GM21619 (cell line): Measurements from ENCODE around the gene DOC2A.
A peak's percentile ranks its signal among the peaks of the same experiment; 100 is the strongest.

ENCODE experiments used
- ATAC-seq: cut with Tn5 transposase; IDR thresholded peaks from one replicate; pipeline ENCODE4 v1.9.1; 2021; ENCODE audit not compliant: unreplicated experiment

DOC2A gene

DNA sequence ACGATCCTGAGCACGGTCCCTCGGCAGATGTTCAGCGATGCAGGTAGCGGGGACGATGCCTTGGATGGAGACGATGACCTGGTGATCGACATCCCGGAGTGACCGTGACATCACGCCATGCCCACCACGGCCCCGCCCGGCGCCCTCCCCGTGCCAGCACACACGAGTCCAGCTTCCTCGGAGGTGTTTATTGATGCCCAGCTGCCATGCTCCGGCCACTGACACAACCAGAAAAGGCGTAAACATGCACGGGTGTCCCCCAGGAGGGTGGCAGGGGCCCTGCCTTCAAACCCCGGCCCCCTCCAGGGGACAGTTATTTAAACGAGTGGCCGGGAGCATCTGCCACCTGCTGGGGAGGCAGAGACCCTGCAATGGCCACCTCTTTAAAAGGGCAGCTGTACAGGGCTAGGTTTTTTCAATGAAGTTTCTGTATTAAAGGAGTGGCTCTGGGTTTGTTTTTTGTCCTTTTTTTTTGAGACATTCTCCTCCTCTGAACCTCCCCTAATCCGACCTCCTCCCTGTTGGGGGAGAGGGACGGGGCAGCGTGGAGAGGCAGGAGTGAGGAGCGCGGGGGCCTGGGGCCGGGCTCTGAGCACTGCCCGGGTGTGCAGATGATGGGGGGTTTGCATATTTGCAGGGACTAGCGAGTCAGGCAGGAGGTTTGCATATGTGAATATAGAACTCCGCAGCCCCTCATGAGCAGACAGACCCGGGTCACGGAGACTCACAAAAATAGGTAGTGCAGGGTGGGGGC is 5.3 kb downstream of the DOC2A start:
- ATAC-seq, result no peak

DNA sequence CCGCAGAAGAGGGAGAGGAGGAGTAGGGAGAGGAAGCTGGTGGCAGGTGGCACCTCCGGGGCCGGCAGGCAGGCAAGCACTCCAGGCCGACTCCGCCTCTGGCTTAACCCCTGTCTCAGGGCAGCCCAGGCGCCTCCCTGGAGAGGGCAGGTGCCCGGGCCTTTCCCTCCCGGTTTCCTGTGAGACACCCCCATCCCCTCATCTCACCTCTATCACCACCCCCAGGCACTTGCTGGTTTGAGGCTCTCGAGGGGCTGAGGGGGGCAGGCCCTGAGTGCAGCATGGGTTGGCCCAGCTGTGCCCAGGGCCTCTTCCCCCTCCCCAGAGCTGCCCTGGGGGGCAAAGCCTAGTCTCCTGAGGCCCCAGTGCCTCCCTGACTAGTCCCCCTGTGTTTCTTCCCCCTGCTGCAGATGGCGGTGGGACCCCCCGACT is 6.0 kb downstream of the DOC2A start:
- ATAC-seq, result no peak

DNA sequence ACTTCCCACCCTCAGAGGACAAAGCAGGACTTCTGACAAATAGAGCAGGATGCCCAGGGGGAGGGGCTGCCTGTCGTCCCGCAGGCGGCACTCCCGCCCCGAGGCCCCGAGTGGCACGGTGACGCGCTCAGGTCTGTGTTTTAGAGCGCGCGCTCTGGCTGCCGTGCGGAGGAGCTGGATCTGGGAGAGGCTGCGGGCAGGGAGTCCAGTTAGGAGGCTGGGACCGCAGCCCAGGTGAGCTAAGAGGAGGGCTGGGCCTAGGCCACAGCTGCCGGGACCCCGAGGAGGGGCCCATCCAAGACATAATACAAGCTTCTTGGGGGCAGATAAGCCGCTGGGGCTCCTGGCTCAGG is 6.4 kb downstream of the DOC2A start:
- ATAC-seq, result no peak

GRCh38 chr16:30003670-30004423 is 7.0 kb downstream of the DOC2A start:
- ATAC-seq, result no peak

DNA sequence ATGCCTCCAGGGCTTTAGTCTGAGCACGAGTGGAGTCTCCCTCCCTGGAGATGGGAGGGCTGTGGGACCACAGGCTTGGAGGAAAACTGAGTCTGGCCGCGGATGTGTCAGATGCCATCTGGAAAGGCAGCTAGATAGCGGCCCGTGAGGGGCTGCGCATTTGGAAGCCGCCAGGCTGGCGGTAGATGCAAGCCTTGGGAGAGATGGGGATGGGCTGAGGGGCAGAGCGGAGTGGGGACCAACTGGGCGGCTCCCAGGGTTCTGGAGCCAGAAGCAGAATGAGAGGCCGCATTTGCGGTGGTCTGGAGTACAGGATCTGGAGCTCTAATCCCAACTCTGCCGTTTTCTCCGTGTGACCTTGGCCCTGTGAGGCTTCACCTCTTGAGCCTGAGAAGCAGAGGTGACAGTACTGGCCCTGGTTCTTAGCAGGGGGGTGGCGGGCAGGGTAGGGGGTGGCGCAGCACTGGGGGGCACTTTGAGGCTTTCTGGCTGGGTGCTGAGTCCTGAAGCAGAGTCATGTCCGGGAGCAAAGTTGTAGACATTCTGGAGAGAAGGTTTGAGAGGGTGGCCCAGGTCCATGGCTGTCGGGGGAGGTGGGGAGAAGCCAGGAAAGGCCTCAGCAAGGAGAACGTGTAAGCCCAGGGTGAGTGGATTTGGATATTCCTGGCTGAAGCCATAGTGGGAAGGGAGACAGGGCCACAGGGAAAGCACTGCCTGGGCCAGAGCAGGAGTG is 8.0 kb downstream of the DOC2A start:
- ATAC-seq, result no peak

DNA sequence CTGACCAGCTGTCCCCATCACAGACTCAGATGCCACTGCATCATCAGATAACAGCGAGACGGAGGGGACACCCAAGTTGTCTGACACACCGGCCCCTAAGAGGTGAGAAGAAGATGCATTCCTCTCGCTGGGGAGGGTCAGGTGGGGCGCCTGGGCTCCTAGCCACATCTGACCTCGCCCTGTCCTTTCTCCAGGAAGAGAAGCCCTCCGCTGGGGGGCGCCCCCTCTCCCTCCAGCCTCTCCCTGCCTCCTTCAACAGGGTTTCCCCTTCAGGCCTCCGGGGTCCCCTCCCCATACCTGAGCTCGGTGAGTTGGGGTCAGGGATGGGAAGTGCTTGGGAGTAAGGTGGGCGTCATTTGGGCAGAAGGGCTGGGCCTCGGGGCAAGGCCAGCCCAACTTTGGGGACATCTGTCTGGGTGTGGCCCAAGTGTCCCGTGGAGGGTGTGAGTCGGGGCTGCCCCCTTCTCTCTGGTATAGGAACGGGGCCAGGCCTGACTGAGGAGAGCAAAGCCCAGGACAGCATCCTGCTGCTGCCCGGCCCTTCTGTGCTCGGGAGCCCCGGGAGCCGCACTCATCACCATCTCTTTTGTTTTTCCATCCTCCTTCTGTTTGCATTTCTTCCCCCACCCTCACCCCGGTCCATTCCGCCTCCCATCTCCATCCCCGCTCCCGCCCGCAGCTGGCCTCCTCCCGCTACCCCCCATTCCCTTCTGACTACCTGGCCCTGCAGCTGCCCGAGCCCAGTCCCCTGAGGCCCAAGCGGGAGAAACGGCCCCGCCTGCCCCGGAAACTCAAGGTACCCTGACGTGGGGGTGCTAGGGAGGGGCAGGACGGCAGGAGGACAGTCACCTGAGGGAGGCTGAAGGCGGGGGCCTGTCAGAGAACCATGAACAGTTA is 9.8 kb downstream of the DOC2A start:
- ATAC-seq, result no peak

GRCh38 chr16:29999605-30000004 is 11.2 kb downstream of the DOC2A start:
- ATAC-seq, result no peak

- ATAC-seq, result no peak
These were observed 14.0 kb downstream of the DOC2A start for GRCh38 chr16:29996766-29997250.

DNA sequence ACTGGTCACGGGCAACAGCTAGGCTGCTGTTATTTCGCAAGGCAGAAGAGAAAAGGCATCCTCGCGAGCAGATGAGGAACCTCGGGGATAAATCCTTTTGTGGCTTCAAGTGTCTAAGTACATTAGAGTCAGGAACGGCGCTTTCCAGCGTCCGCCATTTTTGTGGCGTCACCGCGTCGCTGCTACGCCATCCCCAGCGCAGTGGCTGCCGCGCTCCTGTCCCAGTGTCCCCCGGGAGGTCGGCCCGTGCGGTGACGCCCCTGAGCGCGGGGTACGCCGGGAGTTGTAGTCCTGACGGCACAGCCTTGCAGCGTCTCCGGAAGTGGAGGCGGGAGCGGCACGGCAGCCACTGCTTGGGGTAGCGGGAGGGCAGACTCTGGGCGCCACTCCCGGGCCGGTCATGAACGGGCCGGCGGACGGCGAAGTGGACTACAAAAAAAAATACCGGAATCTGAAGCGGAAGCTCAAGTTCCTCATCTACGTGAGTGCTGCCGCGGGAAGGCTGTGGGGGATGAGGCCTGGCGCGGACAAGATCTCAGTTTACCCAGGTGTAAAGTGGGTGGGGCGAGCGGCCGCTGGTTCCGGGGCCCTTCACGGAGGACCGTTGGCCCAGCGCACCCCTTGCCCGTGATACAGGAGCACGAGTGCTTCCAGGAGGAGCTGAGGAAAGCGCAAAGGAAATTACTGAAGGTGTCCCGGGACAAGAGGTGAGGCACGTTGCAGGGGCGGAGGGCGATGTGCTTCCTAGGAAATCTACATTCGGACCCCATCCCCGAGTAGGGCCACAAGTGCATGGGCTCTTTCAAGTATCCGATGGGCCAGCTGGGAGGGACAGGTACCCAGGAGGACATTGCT is 14.7 kb downstream of the DOC2A start, which contains the start of gene INO80E:
TSS of gene INO80E (plus strand) at position 331 of the 855 bp plus-strand sequence. CDS start at position 401, 70 bp downstream.
- ATAC-seq, result peak; percentile 87

GRCh38 chr16:29995324-29995910 is 15.4 kb downstream of the DOC2A start, which contains the start of gene HIRIP3:
TSS of gene HIRIP3 (minus strand) at chr16:29995617. CDS start at chr16:29995605, 12 bp downstream.
- peak; percentile 46 for ATAC-seq

DNA sequence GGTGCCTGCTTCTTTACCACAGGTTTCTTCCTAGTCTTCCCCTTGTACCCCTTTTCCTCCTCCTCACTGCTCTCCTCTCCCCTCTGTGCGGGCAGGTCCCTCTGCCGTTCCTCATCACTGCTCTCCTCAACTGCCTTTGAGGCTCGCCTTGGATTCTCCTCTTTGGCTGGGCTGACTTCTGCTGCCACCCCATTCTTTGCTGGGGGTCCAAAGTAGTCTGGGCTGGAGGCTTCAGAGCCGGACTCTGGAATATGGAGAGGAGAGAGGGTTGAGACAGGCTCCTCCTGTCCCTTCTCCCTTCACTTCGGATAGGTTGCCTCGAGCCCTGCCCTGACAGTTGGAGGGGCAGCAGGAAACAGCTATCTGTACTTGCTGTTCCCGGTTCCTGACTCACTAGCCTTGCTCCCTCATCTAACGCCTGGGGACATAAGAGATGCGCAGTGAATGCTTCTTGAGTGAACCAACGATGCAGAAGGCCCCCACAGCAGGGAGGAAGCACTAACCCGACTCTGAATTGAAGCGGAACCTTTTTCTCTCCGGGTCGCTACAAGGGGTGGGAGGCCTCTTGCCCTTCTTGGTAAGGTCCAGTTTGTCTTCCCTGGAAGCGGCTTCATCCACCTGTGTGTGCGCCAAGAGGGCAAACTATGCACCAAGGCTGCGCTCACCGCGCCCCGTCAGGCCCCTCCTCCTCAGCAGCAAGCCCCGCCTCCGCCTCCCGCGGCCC is 16.1 kb downstream of the DOC2A start:
- ATAC-seq, result no peak

DNA sequence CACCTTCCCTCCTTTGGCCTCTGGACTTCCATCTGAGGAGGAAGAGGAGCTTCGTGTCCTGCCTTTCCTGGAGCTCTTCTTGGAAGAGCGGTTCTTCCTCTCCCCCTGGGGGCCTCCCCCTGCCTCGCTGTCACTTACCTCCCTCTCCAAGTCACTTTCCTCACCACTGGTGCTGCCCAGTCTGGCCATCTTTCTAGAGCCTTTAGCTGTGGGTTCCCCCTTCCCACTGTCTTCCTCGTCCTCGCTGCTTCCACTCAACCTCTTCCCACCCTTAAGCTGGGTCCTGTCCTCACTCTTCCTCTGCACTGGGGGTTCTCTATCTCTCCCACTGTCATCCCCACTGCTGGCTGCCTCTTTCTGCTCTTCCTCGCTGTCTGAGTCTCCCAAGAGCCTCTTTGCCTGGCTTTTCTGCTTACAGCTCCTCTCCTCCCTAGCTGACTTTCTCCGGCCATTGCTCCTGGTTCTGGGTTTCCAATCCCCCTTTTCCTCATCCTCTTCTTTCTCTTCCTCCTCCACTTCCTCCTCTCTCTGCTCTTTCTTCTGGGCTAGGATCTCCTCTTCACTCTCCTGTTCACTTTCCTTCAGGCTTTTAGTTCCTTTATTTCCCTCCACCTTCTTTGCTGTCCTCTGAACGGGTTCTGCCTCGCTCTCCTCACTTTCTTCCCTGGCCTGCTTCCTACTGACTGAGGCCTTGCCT is 16.8 kb downstream of the DOC2A start:
- ATAC-seq, result no peak

GRCh38 chr16:29993191-29993902 is 17.5 kb downstream of the DOC2A start:
- no peak for ATAC-seq

DNA sequence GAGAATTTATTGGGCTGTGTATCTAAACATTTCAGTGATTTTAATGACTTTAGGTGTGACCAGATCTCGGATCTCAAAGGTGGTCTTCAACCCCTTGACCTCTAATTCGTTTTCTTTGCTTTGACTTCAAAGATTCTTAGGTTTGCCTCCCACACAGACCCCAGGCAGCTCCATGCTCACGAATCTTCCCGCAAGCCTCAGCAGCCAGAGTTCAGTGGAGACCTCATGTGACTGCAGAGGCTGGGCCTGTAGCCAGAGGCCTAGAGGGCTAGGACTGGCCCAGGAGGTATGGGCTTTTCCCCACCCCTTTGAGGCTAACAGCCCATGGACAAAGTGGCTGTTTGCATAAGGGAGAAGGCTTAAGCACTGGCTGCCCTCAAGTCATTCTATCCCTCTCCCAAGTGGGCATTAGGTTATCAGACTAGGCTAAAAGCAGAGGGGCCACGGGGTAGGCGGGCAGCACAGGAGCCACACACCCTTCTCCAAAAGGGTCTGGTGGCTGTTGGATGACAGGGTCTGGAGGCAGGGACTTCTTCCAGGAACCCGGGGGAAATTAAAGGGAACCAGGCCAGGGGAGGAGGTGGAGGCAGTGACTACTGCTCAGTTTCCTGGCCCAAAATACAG is 18.4 kb downstream of the DOC2A start:
- no peak for ATAC-seq

- no peak for ATAC-seq
These were observed 19.3 kb downstream of the DOC2A start for GRCh38 chr16:29991571-29991904.

DNA sequence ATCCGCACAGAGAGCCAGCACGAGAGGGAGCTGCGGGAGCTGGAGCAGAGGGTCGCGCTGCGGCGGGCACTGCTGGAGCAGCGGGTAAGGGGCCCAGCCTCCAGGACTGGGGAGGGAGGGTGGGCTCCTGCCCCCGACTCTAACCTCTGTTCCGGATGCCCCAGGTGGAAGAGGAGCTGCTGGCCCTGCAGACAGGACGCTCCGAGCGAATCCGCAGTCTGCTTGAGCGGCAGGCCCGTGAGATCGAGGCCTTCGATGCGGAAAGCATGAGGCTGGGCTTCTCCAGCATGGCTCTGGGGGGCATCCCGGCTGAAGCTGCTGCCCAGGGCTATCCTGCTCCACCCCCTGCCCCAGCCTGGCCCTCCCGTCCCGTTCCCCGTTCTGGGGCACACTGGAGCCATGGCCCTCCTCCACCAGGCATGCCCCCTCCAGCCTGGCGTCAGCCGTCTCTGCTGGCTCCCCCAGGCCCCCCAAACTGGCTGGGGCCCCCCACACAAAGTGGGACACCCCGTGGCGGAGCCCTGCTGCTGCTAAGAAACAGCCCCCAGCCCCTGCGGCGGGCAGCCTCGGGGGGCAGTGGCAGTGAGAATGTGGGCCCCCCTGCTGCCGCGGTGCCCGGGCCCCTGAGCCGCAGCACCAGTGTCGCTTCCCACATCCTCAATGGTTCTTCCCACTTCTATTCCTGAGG is 19.8 kb downstream of the DOC2A start:
- ATAC-seq, result no peak
